Fibroblast of lung (primary cell): ENCODE results near the gene GPSM1.

ENCODE experiments used
- CTCF ChIP-seq, 2 donors: IDR thresholded peaks in 1 of 2; conservative IDR thresholded peaks in 1 of 2; 1 replicate in 1 of 2; 2 replicates in 1 of 2; pipeline ENCODE4 v1.5.1; 2011 to 2012; ENCODE audit warnings: low read length in 2 of 2, control low read depth in 1 of 2, inconsistent platforms in 1 of 2, low read depth in 1 of 2, mild to moderate bottlenecking in 1 of 2
- EZH2 ChIP-seq: IDR thresholded peaks from 2 replicates; pipeline ENCODE4 v1.5.1; 2012; ENCODE audit warnings: low read length, control low read depth, mild to moderate bottlenecking; ENCODE audit errors: missing control alignments

- TF ChIP-seq EZH2 (no peak), CTCF (conservative IDR thresholded peaks at IDR 0.05 in 1 of 2, IDR thresholded peaks at IDR 0.05 in 1 of 2; ENCODE audit: low read depth in 1 of 2, low read length in 2 of 2) (no peak)
These were observed 68.2 kb downstream of the GPSM1 start for GRCh38 chr9:136395345-136396218.
